ENCODE data around the gene RPS6KB1.

DNA sequence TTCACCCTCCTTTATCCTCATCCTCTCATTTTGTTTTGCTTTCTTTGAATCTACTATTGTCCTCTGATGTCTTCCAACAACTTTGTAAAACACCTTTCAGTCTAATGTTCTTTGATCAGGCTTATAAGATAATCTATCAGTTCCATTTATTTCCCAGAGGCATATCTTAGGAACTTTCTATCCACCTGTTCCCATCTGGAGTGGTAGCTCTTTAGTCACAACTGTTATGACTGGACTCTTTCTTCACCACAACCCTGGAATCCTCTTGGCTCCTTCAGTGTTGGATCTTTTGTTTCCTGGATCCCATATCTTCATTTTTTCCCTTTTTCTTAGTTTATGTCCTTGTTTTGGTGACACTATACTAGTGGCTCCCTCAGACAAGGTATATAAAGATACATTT lies 23.5 kb downstream of the RPS6KB1 start:
- TF ChIP-seq, protein P1, sequence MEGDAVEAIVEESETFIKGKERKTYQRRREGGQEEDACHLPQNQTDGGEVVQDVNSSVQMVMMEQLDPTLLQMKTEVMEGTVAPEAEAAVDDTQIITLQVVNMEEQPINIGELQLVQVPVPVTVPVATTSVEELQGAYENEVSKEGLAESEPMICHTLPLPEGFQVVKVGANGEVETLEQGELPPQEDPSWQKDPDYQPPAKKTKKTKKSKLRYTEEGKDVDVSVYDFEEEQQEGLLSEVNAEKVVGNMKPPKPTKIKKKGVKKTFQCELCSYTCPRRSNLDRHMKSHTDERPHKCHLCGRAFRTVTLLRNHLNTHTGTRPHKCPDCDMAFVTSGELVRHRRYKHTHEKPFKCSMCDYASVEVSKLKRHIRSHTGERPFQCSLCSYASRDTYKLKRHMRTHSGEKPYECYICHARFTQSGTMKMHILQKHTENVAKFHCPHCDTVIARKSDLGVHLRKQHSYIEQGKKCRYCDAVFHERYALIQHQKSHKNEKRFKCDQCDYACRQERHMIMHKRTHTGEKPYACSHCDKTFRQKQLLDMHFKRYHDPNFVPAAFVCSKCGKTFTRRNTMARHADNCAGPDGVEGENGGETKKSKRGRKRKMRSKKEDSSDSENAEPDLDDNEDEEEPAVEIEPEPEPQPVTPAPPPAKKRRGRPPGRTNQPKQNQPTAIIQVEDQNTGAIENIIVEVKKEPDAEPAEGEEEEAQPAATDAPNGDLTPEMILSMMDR (IDR thresholded peaks at IDR 0.05; ENCODE audit: borderline replicate concordance, extremely low read depth, low read length, poor library complexity, severe bottlenecking) = no peak
- no peak for TF ChIP-seq EZH2 (IDR thresholded peaks at IDR 0.05; ENCODE audit: borderline replicate concordance, low read depth, low read length, severe bottlenecking)
